GM21786 (cell line): ENCODE results near the gene C1orf159.

Source experiments
- ATAC-seq: cut with Tn5 transposase; IDR thresholded peaks from one replicate; pipeline ENCODE4 v1.9.1; 2021; ENCODE audit not compliant: unreplicated experiment

C1orf159 gene

DNA sequence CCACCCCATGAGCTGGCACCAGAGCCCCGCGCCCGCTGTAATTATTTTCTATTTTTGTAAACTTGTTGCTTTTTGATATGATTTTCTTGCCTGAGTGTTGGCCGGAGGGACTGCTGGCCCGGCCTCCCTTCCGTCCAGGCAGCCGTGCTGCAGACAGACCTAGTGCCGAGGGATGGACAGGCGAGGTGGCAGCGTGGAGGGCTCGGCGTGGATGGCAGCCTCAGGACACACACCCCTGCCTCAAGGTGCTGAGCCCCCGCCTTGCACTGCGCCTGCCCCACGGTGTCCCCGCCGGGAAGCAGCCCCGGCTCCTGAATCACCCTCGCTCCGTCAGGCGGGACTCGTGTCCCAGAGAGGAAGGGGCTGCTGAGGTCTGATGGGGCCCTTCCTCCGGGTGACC is 60.9 kb downstream of the C1orf159 start:
- ATAC-seq = no peak

- ATAC-seq = no peak
Measured at GRCh38 chr1:1054099-1054700, 61.7 kb downstream of the C1orf159 start.

DNA sequence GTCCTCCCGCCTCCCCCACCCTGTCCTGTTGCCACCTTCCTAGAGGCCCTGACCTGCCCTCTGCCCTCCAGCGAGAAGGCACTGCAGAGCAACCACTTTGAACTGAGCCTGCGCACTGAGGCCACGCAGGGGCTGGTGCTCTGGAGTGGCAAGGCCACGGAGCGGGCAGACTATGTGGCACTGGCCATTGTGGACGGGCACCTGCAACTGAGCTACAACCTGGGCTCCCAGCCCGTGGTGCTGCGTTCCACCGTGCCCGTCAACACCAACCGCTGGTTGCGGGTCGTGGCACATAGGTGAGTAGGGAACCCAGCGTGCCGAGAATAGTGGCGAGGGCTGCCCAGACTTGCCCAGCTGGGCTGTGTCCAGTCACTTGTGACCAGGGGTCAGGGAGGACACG is 62.2 kb downstream of the C1orf159 start:
- ATAC-seq = no peak

- no peak for ATAC-seq
Measured at GRCh38 chr1:1053022-1053421, 62.9 kb downstream of the C1orf159 start.

DNA sequence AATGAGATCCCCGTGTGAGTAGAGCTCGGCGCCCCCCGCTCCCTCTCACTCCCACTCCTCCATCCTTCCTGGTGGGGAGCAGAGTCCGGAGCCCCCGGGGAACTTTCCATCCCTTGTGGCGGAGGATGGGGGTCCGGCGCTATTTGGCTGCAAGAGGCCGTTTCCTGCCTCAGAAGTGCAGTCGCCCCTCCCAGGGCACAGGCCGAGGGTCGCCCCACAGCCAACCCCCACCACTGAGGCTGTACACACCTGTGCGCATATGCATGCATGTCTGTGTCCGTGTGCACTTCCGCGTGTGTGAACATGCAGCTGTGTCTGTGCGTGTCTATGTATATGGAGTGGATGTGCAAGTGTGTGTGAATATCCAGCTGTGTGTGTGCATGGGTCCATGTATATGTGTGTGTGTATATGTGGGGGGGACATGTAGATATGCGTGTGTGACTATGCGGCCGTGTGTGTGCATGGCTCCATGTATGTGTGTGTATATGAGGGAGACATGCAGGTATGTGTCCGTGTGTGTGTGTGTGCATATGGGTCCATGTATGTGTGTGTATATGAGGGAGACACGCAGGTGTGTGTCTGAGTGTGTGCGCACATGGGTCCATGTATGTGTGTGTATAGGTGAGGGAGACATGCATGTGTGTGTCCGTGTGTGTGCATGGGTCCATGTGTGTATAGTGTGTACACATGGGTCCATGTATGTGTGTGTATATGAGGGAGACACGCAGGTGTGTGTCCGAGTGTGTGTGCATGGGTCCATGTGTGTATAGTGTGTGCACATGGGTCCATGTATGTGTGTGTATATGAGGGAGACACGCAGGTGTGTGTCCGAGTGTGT is 63.7 kb downstream of the C1orf159 start:
- ATAC-seq = no peak

DNA sequence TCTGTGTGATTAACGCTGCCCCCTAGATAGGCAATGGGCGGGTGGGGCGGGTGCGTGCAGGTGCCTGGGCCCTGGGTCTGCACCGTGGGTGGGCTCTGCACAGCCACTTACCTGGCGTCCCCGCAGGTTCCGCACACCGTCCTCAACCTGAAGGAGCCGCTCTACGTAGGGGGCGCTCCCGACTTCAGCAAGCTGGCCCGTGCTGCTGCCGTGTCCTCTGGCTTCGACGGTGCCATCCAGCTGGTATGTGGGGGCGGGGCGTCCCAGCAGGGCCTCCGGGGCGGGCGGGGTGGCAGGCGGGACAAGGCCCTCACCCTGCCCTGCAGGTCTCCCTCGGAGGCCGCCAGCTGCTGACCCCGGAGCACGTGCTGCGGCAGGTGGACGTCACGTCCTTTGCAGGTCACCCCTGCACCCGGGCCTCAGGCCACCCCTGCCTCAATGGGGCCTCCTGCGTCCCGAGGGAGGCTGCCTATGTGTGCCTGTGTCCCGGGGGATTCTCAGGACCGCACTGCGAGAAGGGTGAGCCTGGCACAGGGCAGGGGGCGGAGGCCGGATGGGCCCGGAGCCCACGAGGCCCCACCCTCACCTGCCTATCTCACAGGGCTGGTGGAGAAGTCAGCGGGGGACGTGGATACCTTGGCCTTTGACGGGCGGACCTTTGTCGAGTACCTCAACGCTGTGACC is 64.6 kb downstream of the C1orf159 start:
- no peak for ATAC-seq

- ATAC-seq = no peak
Measured at GRCh38 chr1:1050577-1051052, 65.3 kb downstream of the C1orf159 start.

DNA sequence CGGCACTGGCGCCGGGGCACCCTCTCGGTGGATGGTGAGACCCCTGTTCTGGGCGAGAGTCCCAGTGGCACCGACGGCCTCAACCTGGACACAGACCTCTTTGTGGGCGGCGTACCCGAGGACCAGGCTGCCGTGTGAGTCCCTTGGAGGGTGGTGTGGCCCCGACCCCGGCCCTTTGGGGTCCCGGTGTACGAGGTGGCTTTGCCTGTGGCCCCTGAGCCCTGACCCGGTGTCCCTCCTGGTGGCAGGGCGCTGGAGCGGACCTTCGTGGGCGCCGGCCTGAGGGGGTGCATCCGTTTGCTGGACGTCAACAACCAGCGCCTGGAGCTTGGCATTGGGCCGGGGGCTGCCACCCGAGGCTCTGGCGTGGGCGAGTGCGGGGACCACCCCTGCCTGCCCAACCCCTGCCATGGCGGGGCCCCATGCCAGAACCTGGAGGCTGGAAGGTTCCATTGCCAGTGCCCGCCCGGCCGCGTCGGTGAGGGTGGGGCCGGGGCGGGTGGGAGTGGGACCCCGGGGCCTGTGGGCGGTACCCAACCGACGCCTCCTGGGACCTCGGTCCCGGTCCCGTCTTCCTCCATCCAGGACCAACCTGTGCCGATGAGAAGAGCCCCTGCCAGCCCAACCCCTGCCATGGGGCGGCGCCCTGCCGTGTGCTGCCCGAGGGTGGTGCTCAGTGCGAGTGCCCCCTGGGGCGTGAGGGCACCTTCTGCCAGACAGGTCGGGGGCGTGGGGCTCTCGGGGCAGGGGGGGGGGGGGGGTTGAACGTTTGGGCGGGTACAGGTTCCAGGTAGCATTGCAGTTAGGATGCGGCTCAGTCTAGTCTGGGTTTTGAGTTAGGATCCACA is 66.3 kb downstream of the C1orf159 start:
- ATAC-seq = no peak

DNA sequence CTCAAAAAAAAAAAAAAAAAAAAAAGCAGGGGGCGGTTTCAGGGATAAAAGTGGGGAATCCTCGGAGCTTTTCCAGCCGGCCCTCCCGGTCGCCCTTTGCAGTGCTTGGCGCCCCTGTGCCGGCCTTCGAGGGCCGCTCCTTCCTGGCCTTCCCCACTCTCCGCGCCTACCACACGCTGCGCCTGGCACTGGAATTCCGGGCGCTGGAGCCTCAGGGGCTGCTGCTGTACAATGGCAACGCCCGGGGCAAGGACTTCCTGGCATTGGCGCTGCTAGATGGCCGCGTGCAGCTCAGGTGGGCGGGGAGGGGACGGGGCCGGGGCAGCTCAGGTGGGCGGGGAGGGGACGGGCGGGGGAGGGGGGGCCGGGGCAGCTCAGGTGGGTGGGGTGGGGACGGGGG is 67.1 kb downstream of the C1orf159 start:
- ATAC-seq = no peak

GRCh38 chr1:1047963-1048362 is 67.9 kb downstream of the C1orf159 start:
- ATAC-seq = no peak

- no peak for ATAC-seq
Measured at GRCh38 chr1:1047407-1047806, 68.5 kb downstream of the C1orf159 start.

DNA sequence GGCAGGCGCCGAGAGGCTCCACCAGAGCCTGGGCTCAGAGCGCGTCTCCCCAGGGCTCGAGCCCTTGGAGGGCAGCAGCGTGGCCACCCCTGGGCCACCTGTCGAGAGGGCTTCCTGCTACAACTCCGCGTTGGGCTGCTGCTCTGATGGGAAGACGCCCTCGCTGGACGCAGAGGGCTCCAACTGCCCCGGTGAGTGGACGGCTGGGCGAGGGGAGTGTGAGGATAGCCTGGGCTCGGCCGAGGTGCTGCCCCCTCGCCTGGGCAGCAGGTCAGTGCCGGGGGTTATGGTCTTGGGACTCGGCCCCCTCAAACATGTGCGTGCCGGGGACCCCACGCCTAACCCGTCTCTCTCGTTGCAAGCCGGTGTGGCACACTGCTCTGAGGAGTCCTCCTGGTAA is 69.1 kb downstream of the C1orf159 start:
- no peak for ATAC-seq

DNA sequence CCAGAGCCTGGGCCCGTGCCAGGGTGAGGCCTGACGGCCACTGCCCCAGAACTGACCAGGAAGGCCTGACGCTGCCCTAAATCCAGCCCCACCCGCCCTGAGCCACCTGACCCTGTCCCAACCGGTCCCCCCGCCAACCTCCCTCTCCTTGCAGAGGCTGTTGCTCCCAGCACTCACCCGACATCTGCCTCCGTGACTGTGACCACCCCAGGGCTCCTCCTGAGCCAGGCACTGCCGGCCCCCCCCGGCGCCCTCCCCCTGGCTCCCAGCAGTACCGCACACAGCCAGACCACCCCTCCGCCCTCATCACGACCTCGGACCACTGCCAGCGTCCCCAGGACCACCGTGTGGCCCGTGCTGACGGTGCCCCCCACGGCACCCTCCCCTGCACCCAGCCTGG is 69.6 kb downstream of the C1orf159 start:
- no peak for ATAC-seq

DNA sequence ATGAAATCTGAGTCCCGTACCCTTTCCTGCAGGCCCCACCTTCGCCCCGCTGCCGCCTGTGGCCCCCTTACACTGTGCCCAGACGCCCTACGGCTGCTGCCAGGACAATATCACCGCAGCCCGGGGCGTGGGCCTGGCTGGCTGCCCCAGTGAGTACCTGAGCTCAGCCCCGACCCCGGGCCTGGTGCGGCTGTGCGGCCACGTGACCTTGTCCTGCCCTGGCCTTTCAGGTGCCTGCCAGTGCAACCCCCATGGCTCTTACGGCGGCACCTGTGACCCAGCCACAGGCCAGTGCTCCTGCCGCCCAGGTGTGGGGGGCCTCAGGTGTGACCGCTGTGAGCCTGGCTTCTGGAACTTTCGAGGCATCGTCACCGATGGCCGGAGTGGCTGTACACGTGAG is 70.8 kb downstream of the C1orf159 start:
- no peak for ATAC-seq

DNA sequence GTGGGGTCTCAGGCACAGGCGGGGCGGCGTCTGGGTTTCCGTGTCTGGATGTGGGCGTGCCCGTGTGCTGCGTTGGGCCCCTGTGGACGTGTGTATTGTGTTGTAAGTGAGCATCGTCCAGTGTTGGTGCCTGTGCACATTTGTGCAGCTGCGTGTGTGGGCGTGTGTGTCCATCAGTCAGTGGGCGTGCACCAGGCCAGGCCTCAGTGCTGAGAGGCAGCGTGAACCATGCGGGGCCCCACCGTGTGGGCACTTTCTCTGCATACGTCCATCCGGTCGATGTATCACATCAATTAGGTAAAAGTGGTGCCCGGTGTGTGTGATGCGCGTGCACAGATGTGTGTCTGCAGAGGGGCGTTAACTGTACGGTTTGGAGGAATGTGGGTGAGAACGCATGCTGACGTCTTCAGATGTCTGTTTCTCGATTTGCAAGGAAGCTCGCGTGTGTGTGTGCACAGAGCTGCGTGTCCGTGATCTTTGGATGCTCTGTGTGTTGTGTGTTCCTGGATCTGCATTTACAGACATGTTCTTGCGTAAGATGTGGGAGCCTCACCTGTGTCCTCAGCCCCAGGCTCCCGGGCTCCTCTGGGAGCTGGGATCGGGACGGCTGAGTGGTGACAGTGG is 71.3 kb downstream of the C1orf159 start:
- no peak for ATAC-seq

DNA sequence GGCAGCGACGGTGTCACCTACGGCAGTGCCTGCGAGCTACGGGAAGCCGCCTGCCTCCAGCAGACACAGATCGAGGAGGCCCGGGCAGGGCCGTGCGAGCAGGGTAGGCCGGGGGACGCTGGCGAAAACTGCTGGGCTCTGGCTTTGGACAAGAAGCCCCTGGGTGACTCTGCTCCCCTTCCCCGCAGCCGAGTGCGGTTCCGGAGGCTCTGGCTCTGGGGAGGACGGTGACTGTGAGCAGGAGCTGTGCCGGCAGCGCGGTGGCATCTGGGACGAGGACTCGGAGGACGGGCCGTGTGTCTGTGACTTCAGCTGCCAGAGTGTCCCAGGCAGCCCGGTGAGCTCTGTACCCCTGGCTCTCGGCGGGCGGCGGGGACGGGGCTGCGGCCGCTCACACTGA is 72.0 kb downstream of the C1orf159 start:
- ATAC-seq = no peak

- no peak for ATAC-seq
Measured at GRCh38 chr1:1043411-1043810, 72.5 kb downstream of the C1orf159 start.

DNA sequence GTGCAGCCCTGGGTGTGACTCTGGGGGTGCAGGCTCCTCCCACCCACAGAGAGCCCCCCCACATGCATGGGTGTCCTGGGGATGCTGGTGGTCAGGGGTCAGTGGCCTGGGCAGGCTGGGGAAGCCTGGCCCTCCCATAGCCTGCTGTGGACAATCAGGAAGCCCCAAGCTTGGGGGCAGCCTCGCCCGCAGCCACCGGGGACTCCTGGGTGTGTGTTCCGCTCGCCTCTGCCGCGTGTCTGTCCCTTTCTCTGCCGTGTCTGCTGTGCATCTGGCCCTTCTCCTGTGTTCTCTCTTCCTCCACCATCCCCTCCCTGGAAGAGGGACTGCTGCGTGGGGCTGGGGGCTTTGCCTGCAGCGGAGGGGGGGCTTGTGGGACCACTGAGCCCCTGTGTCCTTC is 73.1 kb downstream of the C1orf159 start:
- ATAC-seq = no peak

DNA sequence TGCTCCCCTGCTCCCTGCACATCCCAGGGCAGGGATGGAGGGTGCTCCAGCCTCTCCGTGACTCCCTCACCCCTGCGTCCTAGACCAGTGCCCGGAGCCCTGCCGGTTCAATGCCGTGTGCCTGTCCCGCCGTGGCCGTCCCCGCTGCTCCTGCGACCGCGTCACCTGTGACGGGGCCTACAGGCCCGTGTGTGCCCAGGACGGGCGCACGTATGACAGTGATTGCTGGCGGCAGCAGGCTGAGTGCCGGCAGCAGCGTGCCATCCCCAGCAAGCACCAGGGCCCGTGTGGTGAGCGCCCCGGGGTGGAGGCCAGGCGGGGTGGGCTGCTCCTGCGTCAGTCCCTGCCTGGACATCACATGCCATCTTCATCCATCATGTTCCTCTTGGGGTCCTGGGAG is 74.0 kb downstream of the C1orf159 start:
- ATAC-seq = no peak

- ATAC-seq = no peak
Measured at GRCh38 chr1:1041092-1041523, 74.8 kb downstream of the C1orf159 start.
